NCI-H187 (cell line): ENCODE measurements around the gene CSTF3.
"Not testable (repeated sequence)": the region's sequence is repeated elsewhere in the genome, so short reads cannot be mapped to it uniquely, and the experiment has no call there.

Experiments used
- DNase-seq, 2 experiments: peaks; one replicate each; lab custom pipeline; 2025; lab: John Stamatoyannopoulos, UW

CSTF3 gene

GRCh38 chr11:33086017-33086416 is 75.3 kb downstream of the CSTF3 start:
- DNase-seq, result no peak

DNA sequence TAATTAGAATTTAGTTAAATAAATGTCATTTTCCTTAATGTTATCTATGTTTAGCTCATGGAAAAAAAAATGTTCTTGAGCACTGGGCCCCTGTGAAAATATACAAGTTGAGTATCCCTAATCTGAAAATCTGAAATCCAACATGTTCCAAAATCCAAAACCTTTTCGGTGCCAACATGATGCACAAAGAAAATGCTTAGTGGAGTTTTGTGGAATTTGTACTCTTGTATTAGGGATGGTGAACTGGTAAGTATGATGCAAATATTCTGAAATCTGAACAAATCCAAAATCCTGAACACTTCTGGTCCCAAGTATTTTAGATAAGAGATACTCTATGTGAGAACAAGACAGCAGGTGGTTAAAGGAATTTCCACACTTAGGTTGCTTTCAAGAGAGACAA is 77.4 kb downstream of the CSTF3 start:
- no peak for DNase-seq

DNA sequence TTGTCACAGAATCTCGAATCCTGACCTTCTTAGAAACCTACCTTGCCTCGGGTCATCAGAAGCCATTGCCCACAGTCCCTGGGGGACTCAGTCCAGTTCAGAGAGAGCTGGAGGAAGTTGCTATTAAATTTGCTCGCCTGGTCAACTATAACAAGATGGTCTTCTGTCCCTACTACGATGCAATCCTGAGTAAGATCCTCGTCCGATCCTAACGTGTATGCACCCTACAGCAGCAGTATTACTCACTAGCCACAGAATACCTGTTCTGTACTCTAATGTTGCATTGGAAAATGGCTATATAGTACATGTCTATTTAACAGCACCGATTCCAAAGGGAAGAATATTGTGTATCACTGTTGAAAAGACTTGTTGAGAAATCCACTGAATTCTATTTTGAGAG is 88.8 kb downstream of the CSTF3 start:
- DNase-seq, result no peak

DNA sequence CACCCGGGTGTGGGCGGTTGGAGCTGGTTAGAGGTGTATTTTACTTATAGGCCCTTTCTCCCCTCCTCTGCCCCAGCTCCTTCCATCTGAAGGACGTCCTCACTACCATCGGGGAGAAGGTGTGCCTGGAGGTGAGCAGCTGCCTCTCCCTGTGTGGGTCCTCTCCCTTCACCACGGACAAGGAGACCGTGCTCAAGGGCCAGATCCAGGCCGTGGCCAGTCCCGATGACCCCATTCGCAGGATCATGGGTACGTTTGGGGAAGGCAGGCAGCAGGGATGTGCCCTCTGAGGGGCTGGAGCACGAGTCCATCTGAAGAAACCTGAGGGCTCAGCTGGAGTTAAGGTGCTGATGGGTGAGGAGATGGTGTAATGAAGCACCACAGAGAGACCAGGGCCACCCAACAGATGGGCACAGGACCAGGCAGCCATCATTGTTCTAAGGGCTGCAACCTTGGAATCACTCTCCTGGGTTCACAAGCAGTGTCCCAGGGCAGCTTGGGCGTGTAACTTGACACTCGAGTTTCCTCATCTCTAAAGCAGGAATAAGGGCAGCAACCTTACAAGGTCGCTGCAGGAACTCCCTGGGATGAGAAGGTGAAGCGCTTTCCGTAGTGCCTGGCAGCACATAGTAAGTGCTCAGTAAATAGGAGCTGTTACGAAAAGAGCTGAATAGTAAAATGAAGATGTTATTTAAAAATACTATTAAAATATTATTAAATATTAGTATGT is 92.5 kb downstream of the CSTF3 start:
- no peak for DNase-seq

DNA sequence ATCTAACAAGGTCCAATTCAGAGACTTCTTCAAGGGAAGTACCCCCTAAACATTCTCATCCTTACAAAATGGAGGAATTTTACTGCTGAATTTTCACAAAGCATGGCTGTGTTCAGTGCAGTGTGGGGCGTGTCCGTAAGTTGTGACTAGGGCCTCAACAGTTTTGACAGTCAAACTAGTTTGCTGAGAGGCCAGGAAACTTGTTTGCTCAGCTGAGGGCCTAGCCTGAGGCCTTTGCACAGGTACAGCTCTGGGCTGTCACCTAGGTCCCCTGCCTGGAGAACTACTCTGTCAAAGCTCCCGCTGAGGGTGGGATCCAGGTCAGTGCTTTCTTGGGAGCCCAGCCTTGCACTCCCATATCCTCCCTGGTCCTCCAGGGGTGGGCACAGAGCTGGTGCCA is 94.0 kb downstream of the CSTF3 start:
- DNase-seq, result no peak

DNA sequence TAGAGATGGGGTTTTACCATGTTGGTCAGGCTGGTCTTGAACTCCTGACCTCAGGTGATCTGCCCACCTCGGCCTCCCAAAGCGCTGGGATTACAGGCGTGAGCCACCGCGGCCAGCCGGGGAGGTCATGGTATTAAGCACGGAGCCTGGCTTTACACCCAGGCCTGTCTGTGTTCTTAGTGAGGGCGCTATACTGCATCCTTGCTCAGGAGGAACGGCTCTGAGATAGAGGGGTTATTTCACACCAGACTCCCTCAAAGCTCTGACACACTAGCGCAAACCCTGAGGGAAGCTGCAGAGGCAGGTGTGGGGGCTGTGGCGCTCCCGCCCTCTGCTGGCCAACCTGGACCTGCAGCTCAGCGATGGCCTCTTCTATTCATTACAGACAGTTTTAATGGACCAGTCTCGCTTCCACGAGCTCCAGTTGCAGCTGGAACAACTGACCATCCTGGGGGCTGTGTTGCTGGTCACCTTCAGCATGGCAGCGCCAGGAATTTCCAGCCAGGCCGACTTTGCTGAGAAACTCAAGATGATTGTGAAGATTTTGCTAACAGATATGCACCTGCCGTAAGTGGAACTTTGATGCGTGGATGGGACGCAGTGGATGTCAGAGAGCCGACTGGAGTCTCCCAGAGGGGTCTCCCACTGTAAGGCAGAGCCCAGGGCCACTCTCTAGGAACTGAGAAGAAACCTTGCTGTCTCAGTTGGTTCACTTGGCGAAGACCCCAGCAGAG is 95.7 kb downstream of the CSTF3 start:
- DNase-seq, result no peak

GRCh38 chr11:33064866-33065265 is 96.4 kb downstream of the CSTF3 start:
- no peak for DNase-seq

GRCh38 chr11:33064033-33064825 is 97.1 kb downstream of the CSTF3 start:
- DNase-seq, result no peak

GRCh38 chr11:33063326-33063881 is 97.9 kb downstream of the CSTF3 start:
- no peak for DNase-seq

- no peak for DNase-seq
Measured at GRCh38 chr11:33062137-33062536, 99.1 kb downstream of the CSTF3 start.

GRCh38 chr11:33060271-33060670 is 101.0 kb downstream of the CSTF3 start:
- DNase-seq, result no peak

DNA sequence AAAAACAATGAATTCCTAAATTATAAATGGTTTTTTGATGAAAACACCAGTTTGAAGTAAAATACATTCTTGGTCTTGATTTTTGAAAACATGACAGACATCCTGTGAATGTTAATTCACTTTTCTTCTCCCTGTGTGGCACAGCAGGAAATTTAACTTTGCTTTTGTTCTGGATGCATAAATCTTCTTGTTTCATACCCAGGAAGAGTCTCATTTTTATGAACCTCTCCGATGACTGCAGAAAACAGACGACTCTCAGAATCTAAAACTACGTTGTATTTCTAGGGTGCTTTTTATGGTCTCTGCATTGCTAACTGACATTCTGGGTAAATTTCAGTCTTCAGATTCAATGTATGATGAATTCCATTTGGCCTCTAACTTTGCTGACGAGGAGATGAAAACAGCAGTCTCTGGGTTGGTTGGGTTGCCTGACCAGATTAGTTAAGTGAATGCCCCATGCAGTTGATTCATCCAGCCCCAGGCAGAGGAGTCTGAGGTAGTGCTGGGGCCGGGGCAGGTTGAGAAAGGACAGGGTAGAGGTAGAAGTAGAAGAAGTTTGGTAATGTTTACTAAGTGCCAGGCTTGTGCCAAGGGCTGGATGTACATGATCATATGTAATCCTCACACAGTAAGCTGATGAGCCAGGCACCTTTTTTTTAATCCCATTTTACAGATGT is 101.8 kb downstream of the CSTF3 start:
- no peak for DNase-seq

- no peak for DNase-seq
Measured at GRCh38 chr11:33057284-33057683, 104.0 kb downstream of the CSTF3 start.

GRCh38 chr11:33055375-33055774 is 105.9 kb downstream of the CSTF3 start:
- DNase-seq, result no peak

DNA sequence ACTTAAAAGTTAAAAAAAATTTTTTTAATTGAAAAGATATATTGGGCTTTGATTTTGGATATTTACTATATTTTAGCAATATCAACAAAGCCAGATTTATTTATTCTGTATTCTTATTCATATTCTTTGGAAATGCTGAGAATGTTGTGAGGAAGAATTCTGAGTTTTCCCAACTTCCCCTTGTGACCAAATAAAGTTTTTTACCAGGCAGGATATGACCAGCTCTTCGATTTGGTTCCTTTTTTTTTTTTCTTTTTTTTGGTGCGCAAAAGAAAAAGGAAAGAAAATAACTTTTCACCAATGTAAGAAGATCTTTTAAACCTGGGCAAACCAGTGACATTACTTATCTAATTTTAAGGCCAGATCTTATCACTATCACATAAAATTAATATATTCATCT is 109.0 kb downstream of the CSTF3 start:
- no peak for DNase-seq

GRCh38 chr11:33049565-33050408 is 111.5 kb downstream of the CSTF3 start:
- not testable (repeated sequence) for DNase-seq

DNA sequence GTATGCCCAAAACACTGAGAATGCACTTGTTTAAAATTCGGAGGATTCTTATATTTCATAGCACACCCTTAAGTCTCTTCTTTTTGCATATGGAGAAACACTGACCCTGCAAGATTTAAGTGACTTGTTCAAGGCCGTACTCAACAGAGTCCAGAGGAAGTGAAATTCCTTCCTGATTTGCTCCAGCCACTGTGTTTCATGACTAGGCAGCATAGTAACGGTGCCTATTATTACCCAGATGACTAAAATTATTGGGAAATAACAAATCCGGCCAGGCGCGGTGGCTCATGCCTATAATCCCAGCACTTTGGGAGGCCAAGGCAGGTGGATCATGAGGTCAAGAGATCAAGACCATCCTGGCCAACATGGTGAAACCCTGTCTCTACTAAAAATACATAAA is 112.6 kb downstream of the CSTF3 start:
- not testable (repeated sequence) for DNase-seq

- DNase-seq, result no peak
Measured at GRCh38 chr11:33045551-33046255, 115.6 kb downstream of the CSTF3 start.

DNA sequence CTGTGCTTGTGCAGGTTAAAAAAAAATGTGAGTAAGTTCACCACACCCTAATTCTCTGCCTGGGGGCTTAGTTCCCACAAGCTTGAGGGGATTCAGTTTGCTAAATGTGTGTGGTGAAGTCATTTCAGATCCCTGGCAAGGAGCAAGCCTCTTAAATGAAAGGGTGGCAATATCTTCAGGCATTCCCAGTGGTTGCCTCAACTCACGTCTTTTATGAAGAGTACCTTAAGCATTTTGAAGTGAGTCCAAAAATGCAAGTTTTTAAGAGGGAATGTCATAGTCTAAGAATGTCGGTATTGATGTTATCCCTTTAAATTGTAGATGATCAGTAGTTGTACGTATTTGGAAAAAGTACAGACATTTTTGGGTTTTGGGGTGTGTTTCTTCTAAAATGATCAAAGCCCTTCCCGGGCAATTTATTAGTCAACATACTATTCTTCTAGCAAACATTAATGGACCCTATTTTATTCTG is 117.0 kb downstream of the CSTF3 start:
- DNase-seq, result no peak

GRCh38 chr11:33043221-33043830 is 118.0 kb downstream of the CSTF3 start:
- no peak for DNase-seq
